ENCODE data around the gene ARHGEF1.

ARHGEF1 gene

GRCh38 chr19:41886761-41887710, 4.1 kb downstream of the ARHGEF1 start:
- no peak for DNase-seq

- DNase-seq: no peak
Observed at GRCh38 chr19:41887711-41888382, 4.9 kb downstream of the ARHGEF1 start.

- no peak for DNase-seq
Observed at GRCh38 chr19:41888926-41889325, 5.9 kb downstream of the ARHGEF1 start.

GRCh38 chr19:41889896-41890295, 6.9 kb downstream of the ARHGEF1 start:
- no peak for DNase-seq

- DNase-seq: no peak
Observed at GRCh38 chr19:41890936-41891335, 8.0 kb downstream of the ARHGEF1 start.

GRCh38 chr19:41892173-41892902, 9.4 kb downstream of the ARHGEF1 start:
- DNase-seq: no peak

GRCh38 chr19:41893899-41894298, 10.9 kb downstream of the ARHGEF1 start:
- DNase-seq: no peak

- no peak for DNase-seq
Observed at GRCh38 chr19:41894350-41894749, 11.4 kb downstream of the ARHGEF1 start.

GRCh38 chr19:41895745-41896580, 13.0 kb downstream of the ARHGEF1 start:
- DNase-seq: no peak

- DNase-seq: no peak
Observed at GRCh38 chr19:41896581-41896942, 13.6 kb downstream of the ARHGEF1 start.

GRCh38 chr19:41897181-41897580, 14.2 kb downstream of the ARHGEF1 start:
- DNase-seq: no peak

GRCh38 chr19:41897820-41898219, 14.8 kb downstream of the ARHGEF1 start:
- no peak for DNase-seq

GRCh38 chr19:41898235-41898634, 15.3 kb downstream of the ARHGEF1 start:
- DNase-seq: no peak

GRCh38 chr19:41901707-41902360, 18.9 kb downstream of the ARHGEF1 start:
- no peak for DNase-seq

GRCh38 chr19:41902594-41902993, 19.6 kb downstream of the ARHGEF1 start:
- DNase-seq: no peak

- no peak for DNase-seq
Observed at GRCh38 chr19:41903193-41903953, 20.4 kb downstream of the ARHGEF1 start.

- no peak for DNase-seq
Observed at GRCh38 chr19:41904118-41904870, 21.3 kb downstream of the ARHGEF1 start.

- DNase-seq: no peak
Observed at GRCh38 chr19:41905273-41906002, 22.5 kb downstream of the ARHGEF1 start.

GRCh38 chr19:41906271-41906670, 23.3 kb downstream of the ARHGEF1 start:
- no peak for DNase-seq
